HG03571 (cell line): ENCODE results near the gene ANXA3.

Experiments used
- ATAC-seq: cut with Tn5 transposase; IDR thresholded peaks from one replicate; pipeline ENCODE4 v1.9.1; 2021; ENCODE audit not compliant: unreplicated experiment

The ANXA3 gene

GRCh38 chr4:78644063-78644691 is 92.6 kb downstream of the ANXA3 start:
- ATAC-seq, result no peak

GRCh38 chr4:78644744-78645330 is 93.3 kb downstream of the ANXA3 start:
- peak; percentile 85 for ATAC-seq

GRCh38 chr4:78645853-78646757 is 94.5 kb downstream of the ANXA3 start:
- ATAC-seq, result no peak

GRCh38 chr4:78647272-78647671 is 95.7 kb downstream of the ANXA3 start:
- ATAC-seq, result no peak

GRCh38 chr4:78648640-78649363 is 97.2 kb downstream of the ANXA3 start:
- ATAC-seq, result no peak

GRCh38 chr4:78650106-78651024 is 98.8 kb downstream of the ANXA3 start:
- no peak for ATAC-seq

GRCh38 chr4:78651250-78651860 is 99.8 kb downstream of the ANXA3 start:
- ATAC-seq, result no peak

GRCh38 chr4:78652282-78652876 is 100.8 kb downstream of the ANXA3 start:
- ATAC-seq, result no peak

GRCh38 chr4:78653655-78654054 is 102.1 kb downstream of the ANXA3 start:
- ATAC-seq, result no peak

GRCh38 chr4:78654807-78655206 is 103.2 kb downstream of the ANXA3 start:
- no peak for ATAC-seq

GRCh38 chr4:78656968-78657445 is 105.4 kb downstream of the ANXA3 start:
- no peak for ATAC-seq

- ATAC-seq, result no peak
These were observed 107.7 kb downstream of the ANXA3 start for GRCh38 chr4:78659264-78659663.

- ATAC-seq, result no peak
These were observed 108.1 kb downstream of the ANXA3 start for GRCh38 chr4:78659665-78660064.
